Lower leg skin (tissue), 3 donors: Measurements from ENCODE around the gene PRKCH.

ENCODE experiments used
- POLR2A ChIP-seq, 2 donors: fragments of 450-650 bp; IDR thresholded peaks; one replicate each; pipeline ENCODE4 v1.6.1; 2016 to 2017; ENCODE audit warnings: antibody characterized with exemption in 2 of 2, mild to moderate bottlenecking in 1 of 2, moderate library complexity in 1 of 2
- TF ChIP-seq, protein P1 (sequence below), 3 donors: fragments of 450-650 bp; IDR thresholded peaks; one replicate each; pipeline ENCODE4 v1.5.1; 2016; ENCODE audit warnings: antibody characterized with exemption in 3 of 3, mild to moderate bottlenecking in 3 of 3, moderate library complexity in 2 of 3

DNA sequence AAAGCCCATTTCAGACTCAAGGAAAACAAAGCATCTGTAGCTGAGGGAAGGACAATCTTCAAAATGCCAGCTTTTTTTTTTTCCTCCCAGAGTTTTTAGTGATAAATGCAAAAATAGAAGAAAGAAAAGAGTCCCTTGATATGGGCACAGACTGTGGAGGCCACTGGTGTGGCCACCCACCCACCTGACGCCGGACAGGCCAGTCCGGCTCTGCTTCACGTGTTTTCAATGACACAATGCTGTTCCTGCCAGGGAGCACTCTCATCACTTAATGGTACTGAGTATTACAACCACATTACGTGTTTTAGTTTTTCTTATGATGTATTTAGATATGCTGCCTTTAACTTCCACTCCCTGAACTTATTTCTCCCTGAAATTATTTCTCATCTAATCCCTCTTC, 218.3 kb downstream of the PRKCH start:
- no peak for TF ChIP-seq POLR2A (IDR thresholded peaks at IDR 0.05)
- TF ChIP-seq, protein P1, sequence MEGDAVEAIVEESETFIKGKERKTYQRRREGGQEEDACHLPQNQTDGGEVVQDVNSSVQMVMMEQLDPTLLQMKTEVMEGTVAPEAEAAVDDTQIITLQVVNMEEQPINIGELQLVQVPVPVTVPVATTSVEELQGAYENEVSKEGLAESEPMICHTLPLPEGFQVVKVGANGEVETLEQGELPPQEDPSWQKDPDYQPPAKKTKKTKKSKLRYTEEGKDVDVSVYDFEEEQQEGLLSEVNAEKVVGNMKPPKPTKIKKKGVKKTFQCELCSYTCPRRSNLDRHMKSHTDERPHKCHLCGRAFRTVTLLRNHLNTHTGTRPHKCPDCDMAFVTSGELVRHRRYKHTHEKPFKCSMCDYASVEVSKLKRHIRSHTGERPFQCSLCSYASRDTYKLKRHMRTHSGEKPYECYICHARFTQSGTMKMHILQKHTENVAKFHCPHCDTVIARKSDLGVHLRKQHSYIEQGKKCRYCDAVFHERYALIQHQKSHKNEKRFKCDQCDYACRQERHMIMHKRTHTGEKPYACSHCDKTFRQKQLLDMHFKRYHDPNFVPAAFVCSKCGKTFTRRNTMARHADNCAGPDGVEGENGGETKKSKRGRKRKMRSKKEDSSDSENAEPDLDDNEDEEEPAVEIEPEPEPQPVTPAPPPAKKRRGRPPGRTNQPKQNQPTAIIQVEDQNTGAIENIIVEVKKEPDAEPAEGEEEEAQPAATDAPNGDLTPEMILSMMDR (IDR thresholded peaks at IDR 0.05), result no peak
